MCF 10A (cell line): ENCODE measurements around the gene NELFCD. TPM values are rescaled to one million over a fixed set of nuclear protein-coding genes. Genes with fewer than 3 reads are reported as not detected.

Experiments
- BruUV-seq: library from RNA; stranded (reverse); fragments of 400-500 nt; replicated peaks from 2 replicates; lab custom pipeline; 2021; lab: Mats Ljungman, UMichigan
- CTCF ChIA-PET: fragments of 300-600 bp; sonication (Branson Sonifier 250); formaldehyde crosslinking; extraction: SDS; loops from one replicate; lab custom pipeline; 2021; ENCODE audit warnings: antibody characterized with exemption, inconsistent platforms; lab: Yijun Ruan, JAX
- POLR2A ChIA-PET: fragments of 300-600, 350-650 bp; sonication (Branson Sonifier 250); formaldehyde crosslinking; extraction: SDS; loops from one replicate; lab custom pipeline; 2020; ENCODE audit warnings: antibody characterized with exemption, inconsistent platforms; lab: Yijun Ruan, JAX
- DNase-seq: peaks from one replicate; pipeline ENCODE4 v3.0.0-alpha.2; 2018; ENCODE audit not compliant: unreplicated experiment
- H3K27ac Mint-ChIP-seq: one replicate; pipeline ENCODE4 v1.8.0; 2022; ENCODE audit warnings: mild to moderate bottlenecking, low read depth, mixed read lengths; ENCODE audit not compliant: unreplicated experiment
- H3K27me3 Mint-ChIP-seq: one replicate; pipeline ENCODE4 v1.8.0; 2022; ENCODE audit warnings: mixed read lengths; ENCODE audit not compliant: insufficient read depth, unreplicated experiment
- H3K36me3 Mint-ChIP-seq: one replicate; pipeline ENCODE4 v1.8.0; 2022; ENCODE audit warnings: mild to moderate bottlenecking, moderate library complexity, mixed read lengths; ENCODE audit not compliant: insufficient read depth, unreplicated experiment
- H3K4me1 Mint-ChIP-seq: one replicate; pipeline ENCODE4 v1.8.0; 2022; ENCODE audit warnings: mixed read lengths; ENCODE audit not compliant: insufficient read depth, unreplicated experiment
- H3K4me3 Mint-ChIP-seq: one replicate; pipeline ENCODE4 v1.8.0; 2022; ENCODE audit warnings: mild to moderate bottlenecking, moderate library complexity, mixed read lengths; ENCODE audit not compliant: unreplicated experiment
- H3K9me3 Mint-ChIP-seq: one replicate; pipeline ENCODE4 v1.8.0; 2022; ENCODE audit warnings: mixed read lengths; ENCODE audit not compliant: unreplicated experiment
- CTCF ChIP-seq: fragments of 200-600 bp; IDR thresholded peaks from one replicate; pipeline ENCODE4 v1.8.0; 2022; ENCODE audit warnings: antibody characterized with exemption, mild to moderate bottlenecking; ENCODE audit not compliant: unreplicated experiment
- intact Hi-C: fragments of 100-400 bp; cut with micrococcal nuclease; formaldehyde crosslinking; loops from 2 replicates; pipeline ENCODE4 v1.14.1; 2022
- total RNA-seq: library from RNA; stranded (reverse); gene quantifications from 2 replicates; pipeline ENCODE4 v1.2.3, GENCODE V29; 2022

Gene NELFCD
- total RNA-seq, 1 experiment from 2014 or later, result 79.8 TPM

GRCh38 chr20:58995461-58996225 lies 14.6 kb downstream of the NELFCD start:
- ChIA-PET CTCF (interaction anchor here (1.0 to 1.8 kb wide), 2 partner anchors 15 to 228 kb away, joined by 3 read pairs; no protein-coding TSS in a partner anchor), POLR2A (interaction anchor here (1.1 kb wide), 1 partner anchor 14 kb away, joined by 4 read pairs; no protein-coding TSS in a partner anchor)
- DNase-seq, result no peak
- no peak for TF ChIP-seq CTCF
- TSS peak; percentile 89 for BruUV-seq
- no peak overlapping the region for H3K4me3 Mint-ChIP-seq
- H3K27me3 Mint-ChIP-seq, result no peaks in the 10 kb centered on the region
- H3K36me3 Mint-ChIP-seq, result peaks cover 87% of the 10 kb centered on the region
- H3K27ac Mint-ChIP-seq, result no peak overlapping the region
- H3K9me3 Mint-ChIP-seq, result no peaks in the 10 kb centered on the region
- H3K4me1 Mint-ChIP-seq, result no peaks in the 10 kb centered on the region
- intact Hi-C loops, result no loop called here

GRCh38 chr20:58996226-58996611 lies 15.2 kb downstream of the NELFCD start:
- Mint-ChIP-seq H3K9me3 (no peaks in the 10 kb centered on the region), H3K4me3 (no peak overlapping the region), H3K36me3 (peaks cover 86% of the 10 kb centered on the region), H3K4me1 (no peaks in the 10 kb centered on the region), H3K27me3 (no peaks in the 10 kb centered on the region), H3K27ac (no peak overlapping the region)
- BruUV-seq, result no TSS peak
- intact Hi-C loops, result no loop called here
- ChIA-PET POLR2A (interaction anchor here (1.1 kb wide), 1 partner anchor 14 kb away, joined by 4 read pairs; no protein-coding TSS in a partner anchor), CTCF (interaction anchor here (1.0 to 1.8 kb wide), 2 partner anchors 14 to 228 kb away, joined by 3 read pairs; no protein-coding TSS in a partner anchor)
- no peak for TF ChIP-seq CTCF
- DNase-seq, result no peak

- no peaks in the 10 kb centered on the region for H3K27me3 Mint-ChIP-seq
- H3K36me3 Mint-ChIP-seq, result peaks cover 86% of the 10 kb centered on the region
- H3K9me3 Mint-ChIP-seq, result no peaks in the 10 kb centered on the region
- no TSS peak for BruUV-seq
- ChIA-PET POLR2A (interaction anchor here (1.1 kb wide), 1 partner anchor 15 kb away, joined by 4 read pairs; no protein-coding TSS in a partner anchor), CTCF (interaction anchor here (0.7 to 1.8 kb wide), 2 partner anchors 13 to 764 kb away, joined by 3 read pairs; no protein-coding TSS in a partner anchor)
- no peaks in the 10 kb centered on the region for H3K4me1 Mint-ChIP-seq
- no peak overlapping the region for H3K4me3 Mint-ChIP-seq
- H3K27ac Mint-ChIP-seq, result no peak overlapping the region
- no peak for TF ChIP-seq CTCF
- DNase-seq, result no peak
- intact Hi-C loops, result no loop called here
Observed at GRCh38 chr20:58997141-58997770, 16.2 kb downstream of the NELFCD start.

GRCh38 chr20:58998656-58999055 lies 17.6 kb downstream of the NELFCD start:
- BruUV-seq, result no TSS peak
- Mint-ChIP-seq H3K4me3 (no peak overlapping the region), H3K27ac (no peak overlapping the region), H3K4me1 (peaks cover 14% of the 10 kb centered on the region), H3K9me3 (no peaks in the 10 kb centered on the region), H3K36me3 (peaks cover 82% of the 10 kb centered on the region), H3K27me3 (no peaks in the 10 kb centered on the region)
- DNase-seq, result no peak
- TF ChIP-seq CTCF, result no peak
- intact Hi-C loops, result no loop called here
- ChIA-PET POLR2A (interaction anchor here (1.0 to 3.1 kb wide), 3 partner anchors 9 to 65 kb away, joined by 3 to 12 read pairs (median 4); no protein-coding TSS in a partner anchor), CTCF (interaction anchor here (0.6 kb wide), 1 partner anchor 8 kb away, joined by 3 read pairs; no protein-coding TSS in a partner anchor)
